ENCODE measurements around the gene SGK1.
"Not testable (repeated sequence)": the region's sequence is repeated elsewhere in the genome, so short reads cannot be mapped to it uniquely, and the experiment has no call there.

Gene SGK1

GRCh38 chr6:134303891-134304290 is 14.0 kb downstream of the SGK1 start:
- DNase-seq (ENCODE audit: low read depth) = no peak

GRCh38 chr6:134299236-134299635 is 18.7 kb downstream of the SGK1 start:
- DNase-seq (ENCODE audit: low read depth) = no peak

- DNase-seq (ENCODE audit: low read depth) = no peak
These were observed 21.1 kb downstream of the SGK1 start for GRCh38 chr6:134296762-134297161.

GRCh38 chr6:134295953-134296553 is 21.9 kb downstream of the SGK1 start:
- DNase-seq (ENCODE audit: low read depth) = no peak

GRCh38 chr6:134293659-134294161 is 24.2 kb downstream of the SGK1 start:
- no peak for DNase-seq (ENCODE audit: low read depth)

GRCh38 chr6:134291156-134291555 is 26.8 kb downstream of the SGK1 start:
- no peak for DNase-seq (ENCODE audit: low read depth)

GRCh38 chr6:134289204-134289575 is 28.7 kb downstream of the SGK1 start:
- no peak for DNase-seq (ENCODE audit: low read depth)

- DNase-seq (ENCODE audit: low read depth) = no peak
These were observed 29.2 kb downstream of the SGK1 start for GRCh38 chr6:134288538-134289203.

GRCh38 chr6:134287859-134288537 is 29.9 kb downstream of the SGK1 start:
- no peak for DNase-seq (ENCODE audit: low read depth)

GRCh38 chr6:134282816-134283215 is 35.1 kb downstream of the SGK1 start:
- DNase-seq (ENCODE audit: low read depth) = no peak

GRCh38 chr6:134281388-134281787 is 36.5 kb downstream of the SGK1 start:
- DNase-seq (ENCODE audit: low read depth) = no peak

- no peak for DNase-seq (ENCODE audit: low read depth)
These were observed 39.9 kb downstream of the SGK1 start for GRCh38 chr6:134278000-134278399.

- not testable (repeated sequence) for DNase-seq (ENCODE audit: low read depth)
These were observed 41.0 kb downstream of the SGK1 start for GRCh38 chr6:134276891-134277377.

GRCh38 chr6:134272374-134272773 is 45.5 kb downstream of the SGK1 start:
- DNase-seq (ENCODE audit: low read depth) = no peak

GRCh38 chr6:134267917-134268361 is 50.0 kb downstream of the SGK1 start:
- DNase-seq (ENCODE audit: low read depth) = no peak

- DNase-seq (ENCODE audit: low read depth) = no peak
These were observed 51.1 kb downstream of the SGK1 start for GRCh38 chr6:134266776-134267175.

GRCh38 chr6:134261766-134262165 is 56.1 kb downstream of the SGK1 start:
- no peak for DNase-seq (ENCODE audit: low read depth)

GRCh38 chr6:134258849-134259306 is 59.0 kb downstream of the SGK1 start:
- DNase-seq (ENCODE audit: low read depth) = no peak

GRCh38 chr6:134257516-134257915 is 60.4 kb downstream of the SGK1 start:
- no peak for DNase-seq (ENCODE audit: low read depth)

GRCh38 chr6:134256862-134257261 is 61.0 kb downstream of the SGK1 start:
- no peak for DNase-seq (ENCODE audit: low read depth)

- not testable (repeated sequence) for DNase-seq (ENCODE audit: low read depth)
These were observed 62.6 kb downstream of the SGK1 start for GRCh38 chr6:134255280-134255679.

- no peak for DNase-seq (ENCODE audit: low read depth)
These were observed 63.8 kb downstream of the SGK1 start for GRCh38 chr6:134254118-134254517.

- DNase-seq (ENCODE audit: low read depth) = no peak
These were observed 64.2 kb downstream of the SGK1 start for GRCh38 chr6:134253681-134254080.
